ENCODE results near the gene AADACL2.

- TF ChIP-seq CTCF (conservative IDR thresholded peaks at IDR 0.05; ENCODE audit: low read length), result no peak
- TF ChIP-seq EZH2phosphoT487 (IDR thresholded peaks at IDR 0.05; ENCODE audit: borderline replicate concordance, low read depth, low read length), result no peak
Measured at GRCh38 chr3:151798466-151798865, 64.7 kb downstream of the AADACL2 start.
